Stimulated activated CD4-positive, alpha-beta T cell treated with anti-CD3 and anti-CD28 coated beads, TNF-alpha, amount 100 ng/mL, for 24 hours (primary cell): ENCODE data around the gene NAA10.

ENCODE experiments used
- DNase-seq, 3 experiments: peaks; one replicate each; pipeline ENCODE4 v3.0.0-alpha.2; 2020; ENCODE audit warnings: low read depth in 3 of 3

Gene NAA10

DNA sequence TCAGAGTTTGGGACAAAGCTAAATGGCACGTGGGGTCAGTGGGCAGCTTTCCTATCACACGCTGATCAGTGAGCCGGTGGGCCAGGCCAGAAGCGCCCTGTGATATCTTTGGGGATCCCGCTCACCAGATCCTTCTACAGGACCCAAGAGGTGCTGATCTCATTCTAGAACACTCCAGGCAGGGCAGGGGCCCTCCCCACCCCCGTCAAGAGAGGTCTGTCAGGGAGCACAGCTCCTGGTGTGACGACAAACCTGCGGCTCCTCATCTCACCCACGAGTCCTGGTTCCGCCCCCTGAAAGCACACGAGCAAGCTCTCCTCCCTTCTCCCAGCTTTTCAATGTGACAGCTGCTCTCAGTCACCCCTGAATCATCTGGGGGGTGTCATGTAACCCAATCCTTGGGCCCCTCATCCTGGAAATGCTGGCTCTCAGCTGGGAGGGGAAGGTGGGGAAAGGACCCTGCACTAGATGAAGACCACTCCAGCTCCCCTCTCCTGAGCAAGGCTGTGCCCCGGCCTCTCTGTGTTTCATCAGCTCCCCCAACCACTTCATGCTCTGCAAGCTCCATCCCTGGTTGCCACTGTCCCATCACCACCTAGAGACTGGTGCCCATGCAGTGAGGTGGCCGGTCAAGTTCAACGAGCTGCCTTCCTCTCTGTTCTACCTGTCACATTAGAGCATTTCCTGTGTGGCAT is 32.2 kb upstream of the NAA10 start:
- peak in 1 of 3 experiments; percentile 56 for DNase-seq

- DNase-seq: no peak
Observed at GRCh38 chrX:153966283-153966688, 31.4 kb upstream of the NAA10 start.

DNA sequence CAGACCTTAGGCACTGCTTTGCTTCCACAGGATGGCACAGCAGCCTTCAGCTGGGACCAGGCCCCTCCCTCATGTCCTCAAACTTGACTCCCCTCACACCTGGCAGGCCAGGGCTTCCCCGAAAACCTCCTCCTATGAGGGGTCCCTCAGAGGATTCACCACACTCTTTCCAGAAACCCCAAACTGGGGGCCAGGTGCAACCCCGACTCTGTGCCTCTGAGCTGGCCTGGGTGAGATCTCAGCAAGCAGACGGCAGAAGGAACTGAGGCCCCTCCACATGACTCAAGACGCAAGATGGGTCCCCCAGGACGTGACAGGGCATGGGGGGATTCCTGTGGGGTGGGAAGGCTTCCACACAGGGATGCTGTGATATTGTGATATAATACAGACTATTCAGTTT is 30.6 kb upstream of the NAA10 start:
- DNase-seq: no peak

GRCh38 chrX:153964105-153964504 is 29.3 kb upstream of the NAA10 start:
- DNase-seq: no peak

DNA sequence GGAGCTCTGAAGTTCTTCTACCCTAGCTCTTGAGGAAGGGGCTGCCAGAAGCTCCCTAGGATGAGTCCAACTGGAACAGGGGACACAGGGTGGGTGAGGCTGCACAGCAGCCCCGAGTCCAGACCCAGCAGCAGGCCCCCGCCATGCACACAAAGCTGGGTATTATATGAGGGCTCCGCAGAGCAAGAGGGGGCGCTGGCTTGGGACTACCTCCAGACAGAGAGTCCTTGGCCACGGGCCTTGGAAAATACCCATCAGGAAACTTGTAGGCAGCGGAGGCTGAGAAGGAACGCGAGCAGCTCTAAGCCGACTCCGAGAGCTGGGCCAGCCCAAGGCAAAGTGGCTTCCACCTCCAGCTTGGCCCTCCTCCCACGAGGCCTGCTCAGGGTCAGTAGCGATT is 28.7 kb upstream of the NAA10 start:
- no peak for DNase-seq

GRCh38 chrX:153961292-153961691 is 26.5 kb upstream of the NAA10 start:
- no peak for DNase-seq

GRCh38 chrX:153960786-153961185 is 25.9 kb upstream of the NAA10 start:
- no peak for DNase-seq

DNA sequence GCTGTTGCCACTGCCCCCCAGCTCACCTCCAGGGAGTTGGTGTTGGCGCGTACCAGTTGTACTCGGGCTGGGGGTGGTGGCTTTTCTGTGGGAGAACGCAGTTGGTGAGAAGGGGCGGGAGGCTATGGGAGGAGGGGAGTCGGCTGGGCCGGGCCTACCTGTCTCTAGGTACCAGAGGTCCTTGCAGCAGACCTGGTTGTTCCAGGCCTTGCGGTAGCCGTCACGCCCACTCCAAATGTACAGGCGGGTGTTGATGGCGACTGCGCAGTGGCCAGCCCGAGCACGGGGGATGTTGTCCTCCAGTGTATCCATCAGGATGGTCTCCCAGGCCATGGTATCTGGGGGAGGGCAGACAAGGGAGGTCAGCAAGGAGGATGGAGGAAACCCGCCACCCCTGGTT is 25.2 kb upstream of the NAA10 start:
- DNase-seq: no peak

- DNase-seq: no peak
Observed at GRCh38 chrX:153959649-153960048, 24.8 kb upstream of the NAA10 start.

DNA sequence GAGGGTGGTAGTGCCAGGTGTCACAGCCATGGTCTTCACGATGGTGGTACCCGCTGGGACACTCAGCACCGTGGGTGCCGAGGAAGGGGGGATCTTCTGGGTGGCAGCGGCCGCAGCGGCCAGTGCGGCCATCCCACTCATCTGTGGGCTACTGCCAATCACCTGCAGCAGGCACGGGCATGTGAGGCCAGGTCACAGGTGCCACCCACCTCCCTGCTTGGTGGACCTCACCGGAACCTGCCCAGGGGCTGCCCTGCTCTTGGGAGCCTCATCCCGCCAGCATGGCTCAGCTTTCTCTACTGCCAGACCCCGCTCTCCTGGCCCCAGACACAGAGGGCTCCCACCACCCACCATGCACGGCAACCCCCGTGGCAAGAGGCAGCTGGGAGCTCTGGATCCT is 23.8 kb upstream of the NAA10 start:
- DNase-seq: no peak

GRCh38 chrX:153957224-153957623 is 22.4 kb upstream of the NAA10 start:
- no peak for DNase-seq

DNA sequence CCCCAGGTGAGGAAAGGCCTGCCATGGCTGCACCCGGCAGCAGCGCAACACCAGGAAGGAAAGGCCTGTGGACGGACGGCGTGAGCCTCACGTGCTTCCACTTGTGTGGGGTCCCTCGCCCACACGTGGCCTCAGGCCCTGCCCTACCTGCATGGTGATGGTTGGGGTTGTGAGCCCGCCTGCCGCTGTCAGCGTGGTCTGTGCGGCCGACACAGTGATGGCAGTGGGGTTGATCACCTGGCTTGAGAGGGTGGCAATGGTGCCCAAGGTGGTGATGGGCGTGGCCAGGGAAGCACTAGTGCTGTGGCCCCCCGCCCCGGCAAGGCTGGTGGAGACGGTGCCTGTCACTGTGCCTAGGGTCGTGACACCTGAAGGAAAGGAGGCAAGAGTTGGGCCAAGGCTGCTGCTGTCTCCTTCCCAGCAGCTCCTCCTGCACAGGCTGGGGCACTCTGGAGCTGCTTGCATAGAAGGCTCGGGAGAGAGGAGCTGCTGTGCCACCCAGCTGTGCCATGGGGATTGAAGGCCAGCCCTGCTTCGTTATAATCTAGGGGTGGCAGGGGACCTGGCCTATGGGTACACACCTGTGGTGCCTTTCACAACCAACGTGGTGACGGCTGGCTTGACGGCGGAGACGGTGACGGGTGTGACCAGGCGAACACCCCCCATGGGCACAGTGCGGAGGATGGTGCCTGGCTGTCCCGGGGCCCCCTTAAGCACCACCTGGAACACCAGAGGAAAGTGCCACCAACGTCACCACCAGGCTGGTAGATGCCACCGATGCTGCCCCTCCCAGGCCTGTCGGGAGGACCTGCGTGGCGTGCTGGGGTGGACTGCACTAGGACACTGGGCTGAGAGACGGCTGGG is 21.4 kb upstream of the NAA10 start:
- no peak for DNase-seq

- DNase-seq: no peak
Observed at GRCh38 chrX:153955228-153955732, 20.4 kb upstream of the NAA10 start.

DNA sequence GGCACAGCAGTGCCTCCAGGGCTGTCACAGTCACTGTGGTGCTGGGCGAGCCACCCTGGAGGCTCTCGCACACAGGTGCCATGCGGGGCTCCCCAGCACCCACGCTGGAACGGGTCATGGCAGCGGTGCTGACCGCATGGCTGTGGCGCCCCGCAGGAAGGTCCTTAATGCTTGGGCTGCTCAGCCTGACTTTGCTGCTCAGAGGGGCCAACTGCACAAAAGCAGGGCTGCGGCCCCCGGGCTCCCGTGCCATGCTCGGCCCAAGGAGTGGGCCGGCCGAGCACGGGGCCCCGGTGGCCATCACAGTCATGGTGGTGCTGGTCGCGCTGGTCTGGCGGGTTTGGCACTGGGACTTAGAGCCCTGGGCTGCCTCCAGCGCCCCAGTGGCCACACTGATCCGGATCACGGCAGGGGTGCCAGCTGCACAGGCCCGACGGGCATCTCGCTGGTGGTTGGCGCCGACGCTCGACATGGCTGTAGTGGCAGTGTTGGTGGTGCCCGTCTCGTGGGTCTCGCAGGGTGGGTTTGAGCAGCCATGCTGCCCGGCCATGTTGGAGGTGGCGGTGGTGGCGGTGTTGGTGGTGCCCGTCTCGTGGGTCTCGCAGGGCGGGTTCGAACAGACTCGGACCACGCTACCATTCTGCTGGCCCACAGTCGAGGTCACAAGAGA is 19.9 kb upstream of the NAA10 start:
- DNase-seq: no peak

DNA sequence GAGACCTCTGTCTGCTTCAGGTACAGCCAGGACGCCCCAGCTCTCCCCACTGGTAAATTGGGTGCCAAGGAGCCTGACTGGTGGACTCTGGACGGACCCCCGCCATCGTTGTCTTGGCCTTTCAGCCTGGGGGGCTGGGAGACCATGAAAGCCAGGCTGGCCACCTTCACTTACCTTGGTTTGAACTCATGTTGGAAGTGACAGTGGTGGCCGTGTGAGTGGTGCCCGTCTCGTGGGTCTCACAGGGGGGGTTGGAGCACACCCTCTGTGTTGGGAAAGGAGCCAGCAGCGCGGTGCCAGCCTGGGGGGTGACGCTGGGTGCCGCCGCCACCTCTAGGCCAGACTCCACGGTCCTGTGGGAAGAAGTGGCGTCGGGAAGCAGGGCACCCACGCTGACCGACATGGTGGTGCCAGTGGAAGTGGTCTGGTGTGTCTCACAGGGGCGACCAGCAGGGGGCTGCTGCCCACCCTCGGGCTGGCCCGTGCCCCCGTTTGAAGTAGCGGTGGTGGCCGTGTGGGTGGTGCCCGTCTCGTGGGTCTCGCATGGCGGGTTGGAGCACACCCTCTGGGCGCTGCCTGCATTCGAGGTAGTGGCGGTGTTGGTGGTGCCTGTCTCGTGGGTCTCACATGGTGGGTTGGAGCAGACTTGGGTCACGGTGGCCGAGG is 19.2 kb upstream of the NAA10 start:
- no peak for DNase-seq

DNA sequence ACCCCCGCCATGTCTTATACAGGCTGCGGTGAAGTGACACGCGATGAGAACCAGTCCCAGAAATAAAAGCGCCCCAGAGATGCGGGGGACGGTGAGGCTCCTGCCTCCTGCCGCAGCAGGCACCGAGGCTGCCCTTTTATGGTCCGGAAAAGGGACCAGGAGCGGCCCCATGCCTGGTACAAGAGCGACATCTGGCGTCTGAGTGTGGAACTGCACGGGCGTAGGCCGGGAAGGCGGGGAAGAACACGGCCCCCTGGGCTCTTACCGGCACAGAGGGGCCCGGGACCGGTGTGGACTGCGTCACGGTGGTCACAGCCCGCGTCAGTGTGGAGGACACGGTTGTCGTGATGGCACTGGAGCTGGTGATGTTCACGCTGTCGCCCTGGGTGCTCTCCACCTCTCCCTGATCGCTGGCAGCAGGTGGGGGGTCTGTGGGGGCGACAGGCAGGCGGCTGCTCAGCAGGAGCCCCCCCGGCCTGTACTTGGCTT is 18.5 kb upstream of the NAA10 start:
- DNase-seq: peak in 2 of 3 experiments; percentile 57 to 73

- no peak for DNase-seq
Observed at GRCh38 chrX:153952373-153953026, 17.7 kb upstream of the NAA10 start.

DNA sequence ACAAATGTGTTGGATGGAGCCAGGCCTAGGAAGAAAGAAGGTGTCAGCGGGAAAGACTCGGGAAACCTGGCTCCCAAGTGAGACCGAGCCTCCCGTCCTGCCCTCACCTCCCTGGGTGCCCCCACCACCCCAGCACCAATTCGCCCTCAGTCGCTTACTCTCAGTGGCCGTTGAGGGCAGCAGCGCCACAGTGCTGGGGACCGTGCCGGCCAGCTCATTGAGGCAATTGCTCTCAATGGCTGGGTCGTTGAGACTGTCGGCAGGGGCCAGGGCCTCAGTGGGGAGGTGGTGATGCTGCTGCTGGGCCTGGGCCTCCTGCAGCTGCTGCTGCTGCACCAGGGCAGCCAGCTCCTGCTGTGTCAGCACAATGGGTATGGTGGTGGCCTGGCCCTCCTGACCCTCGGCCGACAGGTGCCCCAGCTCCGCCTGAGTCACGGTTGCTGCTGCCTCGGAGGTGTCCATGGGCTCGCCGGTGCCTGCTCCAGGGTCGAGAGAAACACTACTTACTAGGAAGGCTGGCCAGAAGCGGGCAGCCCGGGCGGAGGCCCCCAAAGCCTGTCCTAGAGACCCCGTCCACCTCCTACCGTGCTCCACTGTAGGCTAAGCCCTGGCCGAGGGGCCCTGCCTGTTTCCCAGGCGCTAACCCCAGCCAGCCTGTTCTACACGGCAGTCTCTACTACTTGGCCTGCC is 17.0 kb upstream of the NAA10 start:
- DNase-seq: no peak

GRCh38 chrX:153950127-153950526 is 15.3 kb upstream of the NAA10 start:
- DNase-seq: no peak
